GM18519 (cell line): ENCODE results near the gene FAM89A.
"Not testable (repeated sequence)": the region's sequence is repeated elsewhere in the genome, so short reads cannot be mapped to it uniquely, and the experiment has no call there.

ENCODE experiments used
- ATAC-seq: cut with Tn5 transposase; IDR thresholded peaks from one replicate; pipeline ENCODE4 v1.9.1; 2021; ENCODE audit warnings: mild to moderate bottlenecking, moderate library complexity; ENCODE audit not compliant: unreplicated experiment, low FRiP score

Gene FAM89A

GRCh38 chr1:231037585-231038517 is 2.2 kb downstream of the FAM89A start:
- no peak for ATAC-seq

- ATAC-seq: no peak
Measured at GRCh38 chr1:231036416-231036815, 3.6 kb downstream of the FAM89A start.

GRCh38 chr1:231035799-231036198 is 4.3 kb downstream of the FAM89A start:
- no peak for ATAC-seq

- ATAC-seq: no peak
Measured at GRCh38 chr1:231032963-231033362, 7.1 kb downstream of the FAM89A start.

GRCh38 chr1:231029841-231030240 is 10.2 kb downstream of the FAM89A start:
- no peak for ATAC-seq

- not testable (repeated sequence) for ATAC-seq
Measured at GRCh38 chr1:231029247-231029646, 10.8 kb downstream of the FAM89A start.

- no peak for ATAC-seq
Measured at GRCh38 chr1:231028682-231029081, 11.4 kb downstream of the FAM89A start.

- no peak for ATAC-seq
Measured at GRCh38 chr1:231027971-231028370, 12.1 kb downstream of the FAM89A start.

GRCh38 chr1:231027136-231027925 is 12.7 kb downstream of the FAM89A start:
- no peak for ATAC-seq

GRCh38 chr1:231026576-231026975 is 13.5 kb downstream of the FAM89A start:
- no peak for ATAC-seq

- no peak for ATAC-seq
Measured at GRCh38 chr1:231023150-231023549, 16.9 kb downstream of the FAM89A start.

GRCh38 chr1:231022543-231022942 is 17.5 kb downstream of the FAM89A start:
- ATAC-seq: not testable (repeated sequence)

- no peak for ATAC-seq
Measured at GRCh38 chr1:231021540-231022031, 18.5 kb downstream of the FAM89A start.

- ATAC-seq: no peak
Measured at GRCh38 chr1:231020816-231021215, 19.2 kb downstream of the FAM89A start.

GRCh38 chr1:231020139-231020601 is 19.9 kb downstream of the FAM89A start:
- no peak for ATAC-seq

GRCh38 chr1:231019711-231020110 is 20.3 kb downstream of the FAM89A start:
- no peak for ATAC-seq

- ATAC-seq: no peak
Measured at GRCh38 chr1:231016966-231017365, 23.1 kb downstream of the FAM89A start.

- ATAC-seq: no peak
Measured at GRCh38 chr1:231016234-231016633, 23.8 kb downstream of the FAM89A start.

GRCh38 chr1:231013391-231014015 is 26.6 kb downstream of the FAM89A start:
- ATAC-seq: no peak

- ATAC-seq: no peak
Measured at GRCh38 chr1:231011963-231012362, 28.1 kb downstream of the FAM89A start.

GRCh38 chr1:231011360-231011759 is 28.7 kb downstream of the FAM89A start:
- no peak for ATAC-seq
